T-cell (primary cell): ENCODE measurements around the gene UGT3A2. TPM values are rescaled to one million over a fixed set of nuclear protein-coding genes. Genes with fewer than 3 reads are reported as not detected.
"Not testable (repeated sequence)": the region's sequence is repeated elsewhere in the genome, so short reads cannot be mapped to it uniquely, and the experiment has no call there.

Experiments
- ATAC-seq, 4 experiments: fragments of 200-7000 bp in 3 of 4; fragments of 150-1000 bp in 1 of 4; cut with Tn5 transposase; replicated peaks in 1 of 4; 1 replicate in 3 of 4; 2 replicates in 1 of 4; pipeline ENCODE4 v1.10.0; 2021; ENCODE audit warnings: moderate library complexity in 3 of 4, mild to moderate bottlenecking in 2 of 4, moderate number of reproducible peaks in 1 of 4
- CTCF ChIA-PET, 2 donors: fragments of 300-600 bp; sonication (Branson Sonifier 250); formaldehyde crosslinking; loops; one replicate each; lab custom pipeline; 2022; ENCODE audit warnings: antibody characterized with exemption in 2 of 2; lab: Charles Lee
- POLR2A ChIA-PET, 2 donors: fragments of 300-600 bp; sonication (Branson Sonifier 250); formaldehyde crosslinking; loops; one replicate each; lab custom pipeline; 2022; ENCODE audit warnings: antibody characterized with exemption in 2 of 2; lab: Charles Lee
- DNase-seq, 35 experiments: peaks; one replicate each; pipeline versions ENCODE4 v3.0.0 to v3.0.0-alpha.2; 2013 to 2023
- H3K27ac ChIP-seq: one replicate; pipeline ENCODE4 v1.5.1; 2013; ENCODE audit warnings: low read length
- H3K27me3 ChIP-seq, 2 experiments: replicated peaks in 1 of 2; 1 replicate in 1 of 2; 2 replicates in 1 of 2; pipeline versions ENCODE4 v1.6.1 to v1.7.0; 2013; ENCODE audit warnings: low read length in 1 of 2, mixed read lengths in 1 of 2; ENCODE audit not compliant: control insufficient read depth in 2 of 2, insufficient read depth in 2 of 2; ENCODE audit errors: extremely low read depth in 1 of 2
- H3K36me3 ChIP-seq, 2 donors: 1 replicate in 1 of 2; 2 replicates in 1 of 2; pipeline versions ENCODE4 v1.6.1 to v1.7.0; 2013; ENCODE audit warnings: low read length in 1 of 2; ENCODE audit not compliant: control insufficient read depth in 2 of 2, insufficient read depth in 1 of 2; ENCODE audit errors: extremely low read depth in 1 of 2
- H3K4me1 ChIP-seq, 2 experiments: 1 replicate in 1 of 2; 2 replicates in 1 of 2; pipeline versions ENCODE4 v1.6.1 to v1.7.0; 2013; ENCODE audit warnings: low read length in 2 of 2, mixed read lengths in 1 of 2; ENCODE audit not compliant: insufficient read depth in 2 of 2, control insufficient read depth in 1 of 2; ENCODE audit errors: extremely low read depth in 1 of 2
- H3K4me3 ChIP-seq, 2 donors: 1 replicate in 1 of 2; 2 replicates in 1 of 2; pipeline versions ENCODE4 v1.5.1 to v1.7.0; 2013; ENCODE audit warnings: mild to moderate bottlenecking in 2 of 2, low read length in 1 of 2, moderate library complexity in 1 of 2; ENCODE audit not compliant: control insufficient read depth in 1 of 2; ENCODE audit errors: extremely low read depth in 1 of 2
- H3K9me3 ChIP-seq: 2 replicates; pipeline ENCODE4 v1.7.0; 2013
- H3K27ac Mint-ChIP-seq, 2 donors: one replicate each; pipeline ENCODE4 v1.8.0; 2020 to 2021; ENCODE audit warnings: mild to moderate bottlenecking in 2 of 2, mixed read lengths in 2 of 2
- H3K27me3 Mint-ChIP-seq, 2 donors: one replicate each; pipeline ENCODE4 v1.8.0; 2021 to 2022; ENCODE audit warnings: mixed read lengths in 2 of 2
- H3K36me3 Mint-ChIP-seq: one replicate; pipeline ENCODE4 v1.8.0; 2021; ENCODE audit warnings: mixed read lengths
- H3K4me1 Mint-ChIP-seq, 3 donors: one replicate each; pipeline ENCODE4 v1.8.0; 2020 to 2022; ENCODE audit warnings: mixed read lengths in 3 of 3, mild to moderate bottlenecking in 1 of 3
- H3K4me3 Mint-ChIP-seq, 3 donors: one replicate each; pipeline ENCODE4 v1.8.0; 2020 to 2022; ENCODE audit warnings: mild to moderate bottlenecking in 3 of 3, mixed read lengths in 3 of 3, moderate library complexity in 3 of 3
- H3K9me3 Mint-ChIP-seq, 3 donors: one replicate each; pipeline ENCODE4 v1.8.0; 2020 to 2022; ENCODE audit warnings: mixed read lengths in 3 of 3
- WGBS: methylation state at CpG from one replicate; pipeline ENCODE4 v1.1.5; 2013; ENCODE audit warnings: missing lambda C conversion rate; ENCODE audit not compliant: insufficient coverage; 5-methylcytosine and 5-hydroxymethylcytosine counted together
- total RNA-seq, 35 experiments: library from RNA in 6 of 35; stranded (reverse) in 6 of 35; fragments of 120-200 nt in 1 of 35; gene quantifications; one replicate each; pipeline versions ENCODE4 v1.2.1 to v1.2.4 and lab custom pipeline; 2013 to 2026

UGT3A2 gene
- total RNA-seq, 5 donors from 2014 or later (not counting 1 experiment from before 2014, with no cell fraction given): not detected

DNA sequence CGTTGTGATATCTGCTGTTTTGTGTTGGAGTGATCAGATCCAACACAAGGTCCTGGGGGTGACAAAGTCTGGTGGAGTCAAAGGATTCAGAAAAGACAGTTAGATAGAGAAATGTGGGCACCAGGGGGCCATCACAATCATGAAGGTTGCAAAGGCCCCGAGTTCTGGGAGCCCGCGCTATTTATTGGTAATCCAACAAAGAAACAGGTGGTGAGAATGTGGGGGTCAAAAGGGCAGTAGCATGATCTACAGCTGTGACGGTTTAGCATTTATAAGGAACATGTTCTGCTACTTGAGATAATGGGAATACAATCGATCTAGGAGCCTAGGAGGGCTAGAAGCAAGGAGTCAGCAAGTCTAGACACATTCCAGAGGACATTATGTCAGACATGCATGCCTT is 44.4 kb downstream of the UGT3A2 start:
- H3K4me3 ChIP-seq, DNase-seq, H3K4me1 Mint-ChIP-seq, H3K27me3 ChIP-seq, ATAC-seq, H3K27ac Mint-ChIP-seq, H3K27ac ChIP-seq, H3K4me1 ChIP-seq, H3K36me3 ChIP-seq, H3K9me3 ChIP-seq, H3K4me3 Mint-ChIP-seq, POLR2A ChIA-PET, H3K36me3 Mint-ChIP-seq, CTCF ChIA-PET: not testable (repeated sequence)
- 84% methylated on average over 4 of the region's 6 CpGs for WGBS
- Mint-ChIP-seq H3K27me3 (peaks cover 4 to 21% of the 10 kb centered on the region in 2 donors), H3K9me3 (peaks cover 11 to 12% (median 11%) of the 10 kb centered on the region in 3 donors)

DNA sequence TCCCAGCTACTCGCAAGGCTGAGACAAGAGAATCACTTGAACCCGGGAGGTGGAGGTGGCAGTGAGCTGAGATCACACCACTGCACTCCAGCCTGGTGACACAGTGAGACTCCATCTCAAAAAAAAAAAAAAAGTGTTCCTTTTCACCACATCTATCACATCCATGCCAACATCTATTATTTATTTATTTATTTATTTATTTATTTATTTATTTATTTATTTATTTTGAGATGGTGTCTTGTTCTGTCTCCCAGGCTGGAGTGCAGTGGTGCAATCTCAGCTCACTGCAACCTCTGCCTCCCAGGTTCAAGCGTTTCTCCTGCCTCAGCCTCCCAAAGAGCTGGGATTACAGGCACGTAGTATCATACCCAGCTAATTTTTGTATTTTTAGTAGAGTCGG is 47.1 kb downstream of the UGT3A2 start:
- H3K4me1 ChIP-seq, H3K4me3 Mint-ChIP-seq, H3K27ac Mint-ChIP-seq, H3K27me3 ChIP-seq, H3K36me3 Mint-ChIP-seq, DNase-seq, H3K4me3 ChIP-seq, H3K9me3 ChIP-seq, CTCF ChIA-PET, H3K4me1 Mint-ChIP-seq, H3K27ac ChIP-seq, ATAC-seq, H3K36me3 ChIP-seq, POLR2A ChIA-PET: not testable (repeated sequence)
- H3K27me3 Mint-ChIP-seq: peaks cover 0 to 11% of the 10 kb centered on the region in 2 donors
- 70% methylated on average over 2 of the region's 5 CpGs for WGBS
- H3K9me3 Mint-ChIP-seq: peaks cover 13 to 22% (median 15%) of the 10 kb centered on the region in 3 donors

DNA sequence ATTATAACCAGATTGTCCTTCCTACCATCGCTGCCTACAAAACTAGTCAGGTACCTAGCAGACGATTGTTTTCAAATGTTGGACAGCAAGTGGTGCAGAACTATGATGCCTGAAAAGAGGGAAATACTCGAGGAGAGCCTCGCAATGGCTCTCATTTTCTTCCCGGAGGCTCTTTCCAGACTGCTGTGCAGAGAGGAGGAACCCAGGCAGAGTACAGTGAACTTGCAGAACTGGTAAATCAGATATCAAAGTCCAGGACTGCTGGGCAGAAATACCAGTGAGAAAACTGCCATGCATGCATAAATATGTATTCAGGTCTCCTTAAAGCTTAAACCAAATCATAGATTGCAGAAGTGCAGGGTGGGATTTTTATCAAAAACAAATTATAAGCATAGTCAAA is 49.1 kb downstream of the UGT3A2 start:
- Histone ChIP-seq H3K4me3 (no peak overlapping the region), H3K9me3 (no peaks in the 10 kb centered on the region), H3K27me3 (peaks cover 0 to 2% of the 10 kb centered on the region in 2 experiments), H3K4me1 (no peaks in the 10 kb centered on the region), H3K36me3 (no peaks in the 10 kb centered on the region), H3K27ac (no peak overlapping the region)
- H3K27ac Mint-ChIP-seq: no peak overlapping the region
- DNase-seq: no peak
- ATAC-seq: no peak
- ChIA-PET CTCF (no interaction called here), POLR2A (no interaction called here)
- WGBS: 76% methylated on average over 2 of the region's 5 CpGs
- no peaks in the 10 kb centered on the region for H3K36me3 Mint-ChIP-seq
- peaks cover 15 to 35% (median 24%) of the 10 kb centered on the region in 3 donors for H3K9me3 Mint-ChIP-seq
- H3K27me3 Mint-ChIP-seq: peaks cover 0 to 4% of the 10 kb centered on the region in 2 donors
- H3K4me3 Mint-ChIP-seq: no peak overlapping the region
- H3K4me1 Mint-ChIP-seq: no peaks in the 10 kb centered on the region

DNA sequence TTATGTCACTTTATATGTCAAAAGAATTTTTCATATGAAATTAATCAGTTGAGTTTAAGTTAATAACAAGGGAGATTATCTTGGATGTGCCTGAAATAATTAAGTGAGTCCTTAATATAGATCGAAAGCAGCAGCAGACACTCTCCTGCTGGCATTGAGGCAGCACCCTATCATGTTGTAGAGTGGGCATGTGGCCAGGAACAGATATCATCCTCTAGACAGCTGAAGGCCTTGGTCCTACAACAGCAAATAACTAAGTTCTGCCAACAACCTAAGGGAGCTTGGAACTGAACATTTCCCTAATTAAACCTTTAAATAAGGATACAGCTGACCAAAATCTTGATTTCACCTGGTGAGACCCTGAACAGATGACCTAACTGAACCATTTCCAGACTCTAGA is 49.7 kb downstream of the UGT3A2 start:
- Histone ChIP-seq H3K27ac (no peak overlapping the region), H3K9me3 (no peaks in the 10 kb centered on the region), H3K4me1 (no peaks in the 10 kb centered on the region), H3K36me3 (no peaks in the 10 kb centered on the region), H3K27me3 (peaks cover 0 to 2% of the 10 kb centered on the region in 2 experiments), H3K4me3 (no peak overlapping the region)
- WGBS: no CpG with 5 or more reads among the region's 1 CpG
- ChIA-PET POLR2A (no interaction called here), CTCF (no interaction called here)
- peaks cover 0 to 4% of the 10 kb centered on the region in 2 donors for H3K27me3 Mint-ChIP-seq
- peaks cover 14 to 37% (median 26%) of the 10 kb centered on the region in 3 donors for H3K9me3 Mint-ChIP-seq
- H3K4me3 Mint-ChIP-seq: no peak overlapping the region
- DNase-seq: no peak
- no peaks in the 10 kb centered on the region for H3K4me1 Mint-ChIP-seq
- H3K27ac Mint-ChIP-seq: no peak overlapping the region
- ATAC-seq: no peak
- H3K36me3 Mint-ChIP-seq: no peaks in the 10 kb centered on the region

DNA sequence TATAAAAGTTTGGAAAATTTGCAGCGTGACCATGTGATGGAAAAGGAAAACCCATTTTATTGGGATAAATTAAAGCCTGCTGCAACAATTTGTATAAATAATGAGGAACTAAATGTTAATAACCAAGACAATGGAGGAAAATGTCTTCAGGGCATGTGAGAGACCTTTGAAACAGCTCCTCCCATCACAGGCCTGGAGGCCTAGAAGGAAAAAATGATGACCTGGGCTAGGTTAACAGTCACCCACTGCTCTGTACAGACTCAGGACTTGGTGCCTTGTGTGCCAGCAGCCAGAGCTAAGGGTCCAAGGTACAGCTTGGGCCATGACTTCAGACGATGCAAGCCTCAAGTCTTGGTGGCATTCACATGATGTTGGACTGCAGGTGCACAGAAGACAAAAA is 53.5 kb downstream of the UGT3A2 start:
- no peak for ATAC-seq
- 63% methylated on average over 2 of the region's 2 CpGs for WGBS
- CTCF ChIA-PET: no interaction called here
- H3K4me1 ChIP-seq: no peaks in the 10 kb centered on the region
- H3K4me3 Mint-ChIP-seq: no peak overlapping the region
- H3K9me3 ChIP-seq: no peaks in the 10 kb centered on the region
- no peak overlapping the region for H3K27ac Mint-ChIP-seq
- no peaks in the 10 kb centered on the region for H3K36me3 Mint-ChIP-seq
- DNase-seq: no peak
- H3K27ac ChIP-seq: no peak overlapping the region
- no peaks in the 10 kb centered on the region for H3K27me3 ChIP-seq
- no peaks in the 10 kb centered on the region for H3K4me1 Mint-ChIP-seq
- H3K36me3 ChIP-seq: no peaks in the 10 kb centered on the region
- H3K9me3 Mint-ChIP-seq: peaks cover 12 to 52% (median 36%) of the 10 kb centered on the region in 3 donors
- POLR2A ChIA-PET: no interaction called here
- no peaks in the 10 kb centered on the region for H3K27me3 Mint-ChIP-seq
- no peak overlapping the region for H3K4me3 ChIP-seq

DNA sequence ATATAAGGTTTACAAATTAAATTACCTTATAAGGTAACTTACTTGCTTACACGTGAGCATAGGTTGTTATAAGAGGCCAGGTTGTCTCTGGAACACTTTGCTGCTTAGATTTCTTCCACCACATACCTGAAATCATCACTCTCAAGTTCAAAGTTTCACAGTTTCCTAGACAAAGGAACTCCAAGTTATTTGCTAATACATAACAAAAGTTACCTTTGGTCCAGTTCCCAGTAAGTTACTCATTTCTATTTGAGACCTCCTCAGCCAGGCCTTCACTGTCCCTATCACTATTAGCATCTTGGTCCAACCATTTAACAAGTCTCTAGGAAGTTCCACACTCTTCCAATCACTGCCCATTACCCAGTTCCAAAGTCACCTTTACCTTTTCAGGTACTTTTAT is 57.0 kb downstream of the UGT3A2 start:
- no peak overlapping the region for H3K4me3 ChIP-seq
- no CpG with 5 or more reads among the region's 1 CpG for WGBS
- no peaks in the 10 kb centered on the region for H3K36me3 Mint-ChIP-seq
- H3K9me3 ChIP-seq: no peaks in the 10 kb centered on the region
- ChIA-PET POLR2A (no interaction called here), CTCF (interaction anchor here in 1 of 2 donors (0.5 kb wide), 1 partner anchor 300 kb away, joined by 3 read pairs; no protein-coding TSS in a partner anchor)
- H3K27ac Mint-ChIP-seq: no peak overlapping the region
- H3K9me3 Mint-ChIP-seq: peaks cover 8 to 37% (median 27%) of the 10 kb centered on the region in 3 donors
- no peaks in the 10 kb centered on the region for H3K36me3 ChIP-seq
- no peaks in the 10 kb centered on the region for H3K27me3 Mint-ChIP-seq
- H3K4me1 Mint-ChIP-seq: no peaks in the 10 kb centered on the region
- no peaks in the 10 kb centered on the region for H3K4me1 ChIP-seq
- no peak for DNase-seq
- no peak overlapping the region for H3K27ac ChIP-seq
- H3K4me3 Mint-ChIP-seq: no peak overlapping the region
- no peaks in the 10 kb centered on the region for H3K27me3 ChIP-seq
- ATAC-seq: no peak

DNA sequence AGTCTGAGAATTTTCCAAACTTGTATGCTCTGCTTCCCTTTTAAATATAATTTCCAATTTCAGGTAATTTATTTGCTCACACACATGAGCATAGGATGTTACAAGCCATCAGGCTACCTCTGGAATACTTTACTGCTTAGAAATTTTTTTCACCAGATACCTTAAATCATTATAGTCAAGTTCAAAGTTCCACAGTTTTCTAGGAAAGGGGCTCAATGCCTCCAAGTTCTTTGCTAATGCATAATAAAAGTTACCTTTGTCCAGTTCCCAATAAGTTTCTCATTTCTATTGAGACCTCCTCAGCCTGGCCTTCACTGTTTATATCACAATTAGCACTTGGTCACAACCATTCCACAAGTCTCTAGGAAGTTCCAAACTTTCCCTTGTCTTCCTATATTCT is 59.3 kb downstream of the UGT3A2 start:
- no peaks in the 10 kb centered on the region for H3K4me1 ChIP-seq
- H3K27ac ChIP-seq: no peak overlapping the region
- no peak overlapping the region for H3K4me3 Mint-ChIP-seq
- POLR2A ChIA-PET: no interaction called here
- DNase-seq: no peak
- H3K9me3 Mint-ChIP-seq: peaks cover 0 to 18% (median 10%) of the 10 kb centered on the region in 3 donors
- H3K27ac Mint-ChIP-seq: no peak overlapping the region
- ATAC-seq: no peak
- H3K36me3 ChIP-seq: no peaks in the 10 kb centered on the region
- no peaks in the 10 kb centered on the region for H3K36me3 Mint-ChIP-seq
- H3K4me3 ChIP-seq: no peak overlapping the region
- H3K9me3 ChIP-seq: no peaks in the 10 kb centered on the region
- H3K27me3 ChIP-seq: peaks cover 0 to 4% of the 10 kb centered on the region in 2 experiments
- H3K4me1 Mint-ChIP-seq: no peaks in the 10 kb centered on the region
- CTCF ChIA-PET: no interaction called here
- peaks cover 5 to 7% of the 10 kb centered on the region in 2 donors for H3K27me3 Mint-ChIP-seq
